Right cardiac atrium (tissue), 5 donors: ENCODE measurements around the gene FHOD3. TPM values are rescaled to one million over a fixed set of nuclear protein-coding genes. Genes with fewer than 3 reads are reported as not detected.
"Not testable (repeated sequence)": the region's sequence is repeated elsewhere in the genome, so short reads cannot be mapped to it uniquely, and the experiment has no call there.

Source experiments
- ATAC-seq, 2 donors: fragments of 200-7000 bp; cut with Tn5 transposase; one replicate each; pipeline versions ENCODE4 v1.8.0 to v1.9.1; 2020; ENCODE audit warnings: moderate library complexity in 2 of 2, mild to moderate bottlenecking in 1 of 2
- DNase-seq, 3 donors: peaks; one replicate each; pipeline ENCODE4 v3.0.0-alpha.2; 2020
- H3K27ac ChIP-seq: one replicate; pipeline ENCODE4 v1.5.1; 2013; ENCODE audit warnings: mild to moderate bottlenecking, low read length, control low read depth, moderate library complexity
- H3K27me3 ChIP-seq: one replicate; pipeline ENCODE4 v1.6.1; 2013; ENCODE audit not compliant: control insufficient read depth, insufficient read depth
- H3K4me1 ChIP-seq: one replicate; pipeline ENCODE4 v1.6.1; 2013; ENCODE audit warnings: low read length; ENCODE audit not compliant: control insufficient read depth, insufficient read depth
- H3K4me3 ChIP-seq: one replicate; pipeline ENCODE4 v1.5.1; 2013; ENCODE audit warnings: low read length, control low read depth
- H3K9me3 ChIP-seq: one replicate; pipeline ENCODE4 v1.6.1; 2013; ENCODE audit warnings: low read length; ENCODE audit not compliant: control insufficient read depth
- WGBS: extraction: QIAGEN DNeasy Blood & Tissue Kit; methylation state at CpG from one replicate; pipeline ENCODE4 v1.1.7; 2013; 5-methylcytosine and 5-hydroxymethylcytosine counted together
- intact Hi-C, 4 donors: fragments of 100-400 bp; cut with DNase I; formaldehyde crosslinking; loops; one replicate each; pipeline versions ENCODE4 v1.11.0 to v1.14.0; 2022 to 2023
- polyA plus RNA-seq: library from polyadenylated mRNA; stranded (reverse); fragments of 200-250 nt; gene quantifications from one replicate; pipeline ENCODE4 v1.2.3, GENCODE V29; 2013
- total RNA-seq, 4 donors: library from RNA; stranded (reverse); fragmentation: NEBNext Ultra II Directional; extraction: Animal tissue kit (Norgen Biotek cat#: 25700); gene quantifications; one replicate each; pipeline ENCODE4 v1.2.1, GENCODE V29; 2021
- donor health status: healthy with polysubstance abuse.
- donor health status: DM: no; HTN: yes; CAD: no.
- donor health status: DM: no; HTN: no; CAD: no.
- donor health status: DM: no; HTN: yes; CAD: no; lungs with severe emphysema.
- donor health status: DM: yes; HTN: yes; CAD: no.

FHOD3 gene
- total and polyA plus RNA-seq, 5 donors, result 118 to 157 (median 138) TPM

- H3K4me1 ChIP-seq, result peaks cover 2% of the 10 kb centered on the region
- H3K27ac ChIP-seq, result peak overlapping the region; percentile 31
- intact Hi-C loops, result no loop called here
- H3K4me3 ChIP-seq, result no peak overlapping the region
- 41% methylated on average over 6 of the region's 6 CpGs for WGBS
- DNase-seq (peak in 1 of 3 donors; percentile 57), ATAC-seq (peak; percentile 62 to 90)
- H3K9me3 ChIP-seq, result no peaks in the 10 kb centered on the region
- no peaks in the 10 kb centered on the region for H3K27me3 ChIP-seq
Observed at GRCh38 chr18:36711813-36712444, 414.4 kb downstream of the FHOD3 start.

- DNase-seq, result no peak
- no peak overlapping the region for H3K27ac ChIP-seq
- H3K9me3 ChIP-seq, result no peaks in the 10 kb centered on the region
- H3K4me1 ChIP-seq, result no peaks in the 10 kb centered on the region
- no peak overlapping the region for H3K4me3 ChIP-seq
- H3K27me3 ChIP-seq, result no peaks in the 10 kb centered on the region
- ATAC-seq, result no peak
- intact Hi-C loops, result no loop called here
- WGBS, result 91% methylated on average over 3 of the region's 3 CpGs
Observed at GRCh38 chr18:36714476-36714875, 417.0 kb downstream of the FHOD3 start.

- Histone ChIP-seq H3K9me3 (no peaks in the 10 kb centered on the region), H3K27ac (no peak overlapping the region), H3K27me3 (no peaks in the 10 kb centered on the region), H3K4me3 (no peak overlapping the region), H3K4me1 (peaks cover 2% of the 10 kb centered on the region)
- WGBS, result 90% methylated on average over 12 of the region's 12 CpGs
- ATAC-seq, result no peak
- intact Hi-C loops, result no loop called here
- DNase-seq, result no peak
Observed at GRCh38 chr18:36717422-36718110, 420.1 kb downstream of the FHOD3 start.

GRCh38 chr18:36718705-36719328 lies 421.3 kb downstream of the FHOD3 start:
- no peak for DNase-seq
- Histone ChIP-seq H3K4me1 (peaks cover 2% of the 10 kb centered on the region), H3K27me3 (no peaks in the 10 kb centered on the region), H3K9me3 (no peaks in the 10 kb centered on the region), H3K4me3 (no peak overlapping the region), H3K27ac (no peak overlapping the region)
- intact Hi-C loops, result no loop called here
- 41% methylated on average over 3 of the region's 3 CpGs for WGBS
- ATAC-seq, result peak in 1 of 2 donors; percentile 19

GRCh38 chr18:36719630-36720029 lies 422.1 kb downstream of the FHOD3 start:
- 58% methylated on average over 2 of the region's 2 CpGs for WGBS
- ATAC-seq, result no peak
- H3K4me3 ChIP-seq, result no peak overlapping the region
- no peak overlapping the region for H3K27ac ChIP-seq
- H3K9me3 ChIP-seq, result no peaks in the 10 kb centered on the region
- no peak for DNase-seq
- peaks cover 6% of the 10 kb centered on the region for H3K4me1 ChIP-seq
- H3K27me3 ChIP-seq, result no peaks in the 10 kb centered on the region
- intact Hi-C loops, result no loop called here

GRCh38 chr18:36721351-36721750 lies 423.8 kb downstream of the FHOD3 start:
- H3K4me3 ChIP-seq, ATAC-seq, intact Hi-C loops, H3K9me3 ChIP-seq, H3K27ac ChIP-seq, DNase-seq, H3K27me3 ChIP-seq, H3K4me1 ChIP-seq: not testable (repeated sequence)
- 84% methylated on average over 1 of the region's 1 CpG for WGBS

- DNase-seq, result no peak
- H3K27ac ChIP-seq, result peak overlapping the region; percentile 31
- intact Hi-C loops, result no loop called here
- H3K9me3 ChIP-seq, result no peaks in the 10 kb centered on the region
- H3K4me3 ChIP-seq, result no peak overlapping the region
- no peak for ATAC-seq
- H3K4me1 ChIP-seq, result peaks cover 6% of the 10 kb centered on the region
- WGBS, result 80% methylated on average over 7 of the region's 7 CpGs
- no peaks in the 10 kb centered on the region for H3K27me3 ChIP-seq
Observed at GRCh38 chr18:36724169-36724568, 426.7 kb downstream of the FHOD3 start.

- peaks cover 6% of the 10 kb centered on the region for H3K4me1 ChIP-seq
- DNase-seq, result peak; percentile 62 to 89 (median 76)
- peak; percentile 65 to 78 for ATAC-seq
- peak overlapping the region; percentile 31 for H3K27ac ChIP-seq
- intact Hi-C loops, result no loop called here
- H3K9me3 ChIP-seq, result no peaks in the 10 kb centered on the region
- no peak overlapping the region for H3K4me3 ChIP-seq
- H3K27me3 ChIP-seq, result no peaks in the 10 kb centered on the region
- WGBS, result 48% methylated on average over 8 of the region's 8 CpGs
Observed at GRCh38 chr18:36724591-36725001, 427.1 kb downstream of the FHOD3 start.

GRCh38 chr18:36728345-36728744 lies 430.8 kb downstream of the FHOD3 start:
- intact Hi-C loops, result no loop called here
- no peak overlapping the region for H3K27ac ChIP-seq
- no peaks in the 10 kb centered on the region for H3K9me3 ChIP-seq

GRCh38 chr18:36729197-36729596 lies 431.7 kb downstream of the FHOD3 start:
- Histone ChIP-seq H3K9me3 (no peaks in the 10 kb centered on the region), H3K4me3 (no peak overlapping the region), H3K4me1 (peaks cover 2% of the 10 kb centered on the region), H3K27ac (no peak overlapping the region), H3K27me3 (no peaks in the 10 kb centered on the region)
- DNase-seq, result no peak
- no peak for ATAC-seq
- intact Hi-C loops, result no loop called here

More at GRCh38 chr18:36728345-36728744, 430.8 kb downstream of the FHOD3 start:
- H3K27me3 ChIP-seq, result no peaks in the 10 kb centered on the region
- ATAC-seq, result no peak
- peaks cover 4% of the 10 kb centered on the region for H3K4me1 ChIP-seq
- DNase-seq, result no peak
- WGBS, result 53% methylated on average over 4 of the region's 4 CpGs
- H3K4me3 ChIP-seq, result no peak overlapping the region

- Histone ChIP-seq H3K4me1 (no peaks in the 10 kb centered on the region), H3K4me3 (no peak overlapping the region), H3K9me3 (no peaks in the 10 kb centered on the region), H3K27ac (no peak overlapping the region), H3K27me3 (no peaks in the 10 kb centered on the region)
- intact Hi-C loops, result loop anchor here in 1 of 4 donors (2.0 kb wide), 1 partner anchor 61 kb away; no protein-coding TSS in a partner anchor
- ATAC-seq (no peak), DNase-seq (no peak)
- 95% methylated on average over 5 of the region's 5 CpGs for WGBS
Observed at GRCh38 chr18:36732264-36732663, 434.8 kb downstream of the FHOD3 start.
